ENCODE measurements around the gene NFKBIE. TPM values are rescaled to one million over a fixed set of nuclear protein-coding genes. Genes with fewer than 3 reads are reported as not detected.
A peak's percentile ranks its signal among the peaks of the same experiment; 100 is the strongest.

NFKBIE gene
- total RNA-seq, 1 donor from 2014 or later, result 10.1 TPM

DNA sequence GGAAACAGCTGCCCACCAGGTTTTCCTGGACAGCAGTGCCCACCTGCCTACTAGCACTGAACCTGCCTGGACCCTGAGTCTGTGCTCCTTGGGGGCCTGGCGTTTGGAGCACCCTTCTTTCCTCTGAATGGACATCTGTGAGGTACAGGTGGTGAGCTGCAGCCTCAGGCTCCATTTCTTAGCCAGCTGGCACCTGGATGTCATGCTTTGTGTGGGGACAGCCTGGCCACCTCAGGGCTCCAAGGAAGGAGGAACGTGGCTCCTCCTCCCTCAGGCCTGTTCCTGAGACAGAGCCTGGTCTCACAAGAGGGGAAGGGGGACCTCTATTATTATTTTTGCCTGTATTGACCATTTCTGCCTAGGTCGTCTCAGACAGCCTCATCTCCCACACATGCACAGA, 13.0 kb upstream of the NFKBIE start:
- Mint-ChIP-seq H3K9me3 (ENCODE audit: unreplicated experiment) (no peaks in the 10 kb centered on the region), H3K36me3 (ENCODE audit: low read depth, unreplicated experiment) (peaks cover 2% of the 10 kb centered on the region), H3K27ac (ENCODE audit: unreplicated experiment) (no peak overlapping the region), H3K4me1 (ENCODE audit: low read depth, unreplicated experiment) (peaks cover 4% of the 10 kb centered on the region), H3K4me3 (ENCODE audit: unreplicated experiment) (no peak overlapping the region), H3K27me3 (ENCODE audit: low read depth, unreplicated experiment) (peaks cover 52% of the 10 kb centered on the region)
- Histone ChIP-seq H3K9ac (ENCODE audit: low read length) (no peak overlapping the region), H3K9me3 (ENCODE audit: insufficient read depth, low read depth, low read length) (no peaks in the 10 kb centered on the region), H2AFZ (ENCODE audit: low read depth, low read length) (no peak overlapping the region), H3K4me1 (ENCODE audit: insufficient read depth, low read length) (no peaks in the 10 kb centered on the region), H3K36me3 (ENCODE audit: insufficient read depth, low read length) (no peaks in the 10 kb centered on the region), H4K20me1 (ENCODE audit: insufficient read depth, low read length) (no peaks in the 10 kb centered on the region), H3K27me3 (ENCODE audit: insufficient read depth, low read length) (peaks cover 14% of the 10 kb centered on the region), H3K27ac (ENCODE audit: low read depth, low read length) (no peak overlapping the region), H3K4me3 (ENCODE audit: insufficient read depth, low read depth, low read length) (no peak overlapping the region), H3K4me2 (ENCODE audit: low read length) (no peak overlapping the region), H3K79me2 (ENCODE audit: insufficient read depth, low read length) (no peaks in the 10 kb centered on the region)
- no peak for DNase-seq (ENCODE audit: low read depth)
- TF ChIP-seq CTCF (IDR thresholded peaks at IDR 0.05; ENCODE audit: insufficient read depth, low read depth, low read length), result no peak
- TF ChIP-seq EZH2 (IDR thresholded peaks at IDR 0.05; ENCODE audit: insufficient read depth, low read length), result no peak
- FAIRE-seq, result no peak

GRCh38 chr6:44277763-44278162, 12.4 kb upstream of the NFKBIE start:
- H3K4me3 Mint-ChIP-seq (ENCODE audit: unreplicated experiment), result no peak overlapping the region
- DNase-seq (ENCODE audit: low read depth) (no peak), FAIRE-seq (no peak)
- H3K9me3 ChIP-seq (ENCODE audit: insufficient read depth, low read depth, low read length), result no peaks in the 10 kb centered on the region
- H3K27ac ChIP-seq (ENCODE audit: low read depth, low read length), result no peak overlapping the region
- no peaks in the 10 kb centered on the region for H3K79me2 ChIP-seq (ENCODE audit: insufficient read depth, low read length)
- H3K36me3 Mint-ChIP-seq (ENCODE audit: low read depth, unreplicated experiment), result peaks cover 2% of the 10 kb centered on the region
- H3K4me1 Mint-ChIP-seq (ENCODE audit: low read depth, unreplicated experiment), result peaks cover 4% of the 10 kb centered on the region
- no peak overlapping the region for H3K9ac ChIP-seq (ENCODE audit: low read length)
- no peaks in the 10 kb centered on the region for H3K9me3 Mint-ChIP-seq (ENCODE audit: unreplicated experiment)
- peaks cover 52% of the 10 kb centered on the region for H3K27me3 Mint-ChIP-seq (ENCODE audit: low read depth, unreplicated experiment)
- H4K20me1 ChIP-seq (ENCODE audit: insufficient read depth, low read length), result no peaks in the 10 kb centered on the region
- no peak overlapping the region for H3K4me2 ChIP-seq (ENCODE audit: low read length)
- H3K27me3 ChIP-seq (ENCODE audit: insufficient read depth, low read length), result peaks cover 12% of the 10 kb centered on the region
- no peaks in the 10 kb centered on the region for H3K4me1 ChIP-seq (ENCODE audit: insufficient read depth, low read length)
- no peak overlapping the region for H2AFZ ChIP-seq (ENCODE audit: low read depth, low read length)
- no peak overlapping the region for H3K27ac Mint-ChIP-seq (ENCODE audit: unreplicated experiment)
- no peak overlapping the region for H3K4me3 ChIP-seq (ENCODE audit: insufficient read depth, low read depth, low read length)
- TF ChIP-seq EZH2 (IDR thresholded peaks at IDR 0.05; ENCODE audit: insufficient read depth, low read length), result no peak
- TF ChIP-seq CTCF (IDR thresholded peaks at IDR 0.05; ENCODE audit: insufficient read depth, low read depth, low read length), result no peak
- no peaks in the 10 kb centered on the region for H3K36me3 ChIP-seq (ENCODE audit: insufficient read depth, low read length)

GRCh38 chr6:44276667-44277640, 11.6 kb upstream of the NFKBIE start:
- Mint-ChIP-seq H3K27ac (ENCODE audit: unreplicated experiment) (peak overlapping the region; percentile 34), H3K4me3 (ENCODE audit: unreplicated experiment) (no peak overlapping the region)

More at GRCh38 chr6:44276667-44277640, 11.6 kb upstream of the NFKBIE start:
- DNase-seq (ENCODE audit: low read depth) (no peak), FAIRE-seq (no peak)
- H3K9ac ChIP-seq (ENCODE audit: low read length), result no peak overlapping the region
- H3K27me3 ChIP-seq (ENCODE audit: insufficient read depth, low read length), result peaks cover 19% of the 10 kb centered on the region
- no peak overlapping the region for H2AFZ ChIP-seq (ENCODE audit: low read depth, low read length)
- H3K4me3 ChIP-seq (ENCODE audit: insufficient read depth, low read depth, low read length), result no peak overlapping the region
- H3K4me2 ChIP-seq (ENCODE audit: low read length), result no peak overlapping the region
- Mint-ChIP-seq H3K9me3 (ENCODE audit: unreplicated experiment) (no peaks in the 10 kb centered on the region), H3K27me3 (ENCODE audit: low read depth, unreplicated experiment) (peaks cover 55% of the 10 kb centered on the region), H3K36me3 (ENCODE audit: low read depth, unreplicated experiment) (peaks cover 2% of the 10 kb centered on the region), H3K4me1 (ENCODE audit: low read depth, unreplicated experiment) (peaks cover 4% of the 10 kb centered on the region)
- no peaks in the 10 kb centered on the region for H3K36me3 ChIP-seq (ENCODE audit: insufficient read depth, low read length)
- TF ChIP-seq CTCF (IDR thresholded peaks at IDR 0.05; ENCODE audit: insufficient read depth, low read depth, low read length) (no peak), EZH2 (IDR thresholded peaks at IDR 0.05; ENCODE audit: insufficient read depth, low read length) (no peak)
- no peaks in the 10 kb centered on the region for H3K4me1 ChIP-seq (ENCODE audit: insufficient read depth, low read length)
- H3K9me3 ChIP-seq (ENCODE audit: insufficient read depth, low read depth, low read length), result no peaks in the 10 kb centered on the region
- no peak overlapping the region for H3K27ac ChIP-seq (ENCODE audit: low read depth, low read length)
- no peaks in the 10 kb centered on the region for H4K20me1 ChIP-seq (ENCODE audit: insufficient read depth, low read length)
- no peaks in the 10 kb centered on the region for H3K79me2 ChIP-seq (ENCODE audit: insufficient read depth, low read length)
